HG03060 (cell line): ENCODE data around the gene DISP3.

Experiments
- ATAC-seq: cut with Tn5 transposase; IDR thresholded peaks from one replicate; pipeline ENCODE4 v1.9.1; 2021; ENCODE audit warnings: low read depth, moderate number of reproducible peaks; ENCODE audit not compliant: unreplicated experiment

DISP3 gene

DNA sequence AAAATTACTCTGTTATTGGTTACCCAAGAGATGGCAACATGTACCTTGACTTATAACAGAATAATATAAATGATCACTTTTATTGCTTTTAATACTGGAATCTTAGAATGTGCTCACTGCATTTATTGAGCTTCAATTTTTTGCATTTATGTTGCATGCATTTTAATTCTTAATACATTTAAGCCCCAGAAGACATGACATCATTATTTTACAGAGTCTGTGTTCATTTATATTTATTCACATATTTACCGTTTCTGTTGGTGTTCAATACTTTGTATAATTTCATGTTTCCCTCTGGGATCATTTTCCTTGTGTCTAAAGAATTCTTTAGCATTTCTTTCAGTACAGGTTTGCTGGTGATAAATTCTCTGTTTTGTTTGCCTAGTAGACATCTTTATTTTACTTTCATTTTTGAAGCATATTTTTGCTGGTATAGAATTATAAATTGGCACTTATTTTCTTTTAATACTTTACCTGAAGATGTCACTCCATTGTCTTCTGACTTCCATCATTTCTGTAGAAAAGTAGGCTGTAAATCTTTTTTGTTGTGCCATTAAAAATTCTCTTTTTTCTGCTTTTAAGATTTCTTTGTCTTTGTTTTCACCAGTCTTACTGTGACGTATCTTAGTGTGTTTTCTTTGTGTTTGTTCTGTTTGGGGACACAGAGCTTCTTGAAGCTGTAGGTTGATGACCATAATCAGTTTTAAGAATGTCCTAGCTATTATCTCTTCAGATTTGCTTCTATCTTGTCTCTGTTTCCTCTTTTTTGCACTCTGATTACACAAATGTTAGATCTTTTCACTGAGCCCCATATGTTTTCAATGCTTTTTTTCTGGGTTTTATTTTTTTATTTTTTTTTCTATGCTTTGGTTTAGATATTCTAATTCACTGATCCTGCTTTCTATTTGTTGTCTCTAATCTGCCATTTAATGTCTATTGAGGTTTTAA is 26.9 kb downstream of the DISP3 start:
- ATAC-seq, result no peak

DNA sequence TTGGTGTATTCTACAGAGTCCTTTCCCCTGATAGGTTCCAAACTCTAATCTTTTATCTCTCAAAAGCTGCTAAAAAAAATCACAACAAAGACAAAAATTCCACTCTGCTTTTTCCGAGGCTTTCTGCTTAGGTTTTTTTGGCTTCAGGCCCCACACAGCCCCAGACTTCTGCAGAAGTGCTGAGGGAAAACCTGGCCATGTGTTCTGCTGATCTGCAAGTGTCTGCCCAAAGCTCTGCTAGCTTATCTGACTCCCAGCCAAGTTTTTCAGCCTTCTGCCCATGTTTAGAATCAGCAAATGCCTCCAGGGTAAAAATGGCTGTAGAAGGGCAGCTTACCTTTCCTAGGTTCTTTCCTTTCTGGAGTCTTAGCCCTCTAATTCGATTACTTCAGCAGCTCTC is 28.4 kb downstream of the DISP3 start:
- no peak for ATAC-seq

GRCh38 chr1:11513681-11514080 is 34.7 kb downstream of the DISP3 start:
- ATAC-seq, result no peak

GRCh38 chr1:11514366-11514765 is 35.4 kb downstream of the DISP3 start:
- no peak for ATAC-seq

- no peak for ATAC-seq
Measured at GRCh38 chr1:11515368-11516300, 36.7 kb downstream of the DISP3 start.

DNA sequence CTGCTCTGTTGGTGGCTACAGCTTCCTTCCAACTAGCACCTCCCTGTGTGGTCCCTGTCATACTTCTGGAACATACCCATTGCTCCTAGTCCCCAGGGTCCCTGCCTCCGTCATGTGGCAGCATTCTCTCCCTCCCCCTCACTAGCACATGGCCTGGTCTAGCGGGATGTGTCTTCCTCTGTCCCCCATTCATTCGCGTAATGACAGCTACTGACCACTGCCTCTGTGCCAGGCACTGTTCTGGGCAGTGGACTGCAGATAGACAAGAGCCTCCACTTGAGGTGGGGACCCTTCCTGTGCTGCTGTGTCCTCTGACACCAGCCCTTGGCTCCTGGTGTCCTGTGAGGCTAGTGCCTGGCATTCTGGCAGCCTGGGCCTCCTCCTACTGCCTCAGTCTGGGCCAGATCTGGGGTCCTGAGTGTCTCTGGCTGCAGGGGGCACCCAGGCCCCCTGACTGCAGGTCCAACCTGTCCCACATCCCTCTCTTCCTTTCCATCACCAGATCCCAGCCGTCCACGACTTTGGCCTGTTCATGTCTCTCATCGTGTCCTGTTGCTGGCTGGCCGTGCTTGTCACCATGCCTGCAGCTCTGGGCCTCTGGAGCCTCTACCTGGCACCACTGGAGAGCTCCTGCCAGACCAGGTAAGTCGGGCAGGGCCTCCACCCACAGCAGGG is 38.1 kb downstream of the DISP3 start:
- no peak for ATAC-seq

DNA sequence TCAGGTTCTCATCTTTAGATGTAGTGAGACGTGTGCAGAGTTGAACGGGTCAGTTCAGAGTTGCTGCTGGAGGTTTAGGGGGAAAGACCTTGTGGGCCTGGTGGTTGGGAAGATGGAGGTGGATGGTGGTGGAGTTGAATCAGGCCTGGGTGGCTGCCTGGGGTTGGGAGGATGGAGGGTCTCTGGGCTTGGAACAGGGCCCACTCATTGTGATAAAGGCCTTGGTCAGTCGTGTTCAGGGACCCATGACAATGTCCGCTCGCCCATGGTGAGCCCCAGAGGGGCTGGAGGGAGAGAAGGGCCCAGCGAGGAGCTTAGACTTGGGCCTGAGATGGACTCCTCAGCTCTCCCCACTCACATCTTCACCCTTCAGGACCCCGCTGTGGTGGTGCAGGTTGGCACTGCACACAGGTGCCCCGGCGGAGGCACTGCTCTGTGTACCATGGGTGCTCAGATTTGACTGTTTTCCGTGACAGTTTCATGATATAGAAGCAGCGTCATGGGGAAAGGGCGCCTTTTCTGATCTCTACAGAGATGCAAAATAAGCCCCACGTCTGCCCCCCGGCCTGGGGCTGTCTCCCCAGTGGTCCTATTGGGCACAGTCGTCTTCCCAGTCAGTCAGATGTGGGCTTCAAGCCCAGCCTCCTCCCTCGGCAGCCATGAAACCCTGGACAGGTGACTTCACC is 39.2 kb downstream of the DISP3 start:
- ATAC-seq, result no peak

DNA sequence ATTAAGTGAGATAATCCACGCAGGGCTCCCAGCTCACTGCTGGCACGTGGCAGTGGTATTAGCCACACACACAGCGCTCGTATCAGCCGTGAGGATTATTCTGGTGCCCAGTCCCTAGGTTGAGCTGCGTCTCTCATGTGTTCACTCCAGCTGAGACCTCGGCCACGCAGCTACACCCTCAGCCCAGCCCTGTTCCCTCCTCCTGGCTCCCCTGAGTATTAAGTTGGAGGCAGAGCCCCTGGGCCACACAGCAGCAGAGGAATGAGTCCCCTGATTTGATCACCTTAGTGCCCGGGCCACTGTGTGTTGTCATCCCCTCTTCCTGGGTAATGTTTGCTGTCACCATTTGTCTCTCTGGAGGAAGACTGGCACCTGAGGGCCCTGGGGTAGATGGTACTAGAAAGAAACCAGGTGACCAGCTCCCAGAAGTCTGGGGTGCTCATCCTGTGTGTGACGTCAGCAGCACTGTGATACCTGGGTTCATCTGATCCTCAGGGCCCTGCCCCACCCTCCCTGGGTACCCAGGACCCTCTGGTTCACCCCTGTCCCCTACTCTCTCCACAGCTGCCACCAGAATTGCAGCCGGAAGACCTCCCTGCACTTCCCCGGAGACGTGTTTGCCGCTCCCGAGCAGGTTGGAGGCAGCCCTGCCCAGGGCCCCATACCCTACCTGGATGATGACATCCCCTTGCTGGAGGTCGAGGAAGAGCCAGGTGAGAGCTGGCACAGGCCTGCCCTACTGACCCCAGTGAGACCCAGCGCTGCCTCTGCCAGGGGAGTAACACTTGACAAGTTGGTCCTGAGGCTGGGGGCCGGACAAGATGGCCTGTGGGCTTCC is 40.1 kb downstream of the DISP3 start:
- ATAC-seq, result no peak

- no peak for ATAC-seq
Measured at GRCh38 chr1:11519629-11520031, 40.7 kb downstream of the DISP3 start.

GRCh38 chr1:11520531-11521233 is 41.7 kb downstream of the DISP3 start:
- no peak for ATAC-seq

- ATAC-seq, result no peak
Measured at GRCh38 chr1:11521582-11522399, 42.8 kb downstream of the DISP3 start.

DNA sequence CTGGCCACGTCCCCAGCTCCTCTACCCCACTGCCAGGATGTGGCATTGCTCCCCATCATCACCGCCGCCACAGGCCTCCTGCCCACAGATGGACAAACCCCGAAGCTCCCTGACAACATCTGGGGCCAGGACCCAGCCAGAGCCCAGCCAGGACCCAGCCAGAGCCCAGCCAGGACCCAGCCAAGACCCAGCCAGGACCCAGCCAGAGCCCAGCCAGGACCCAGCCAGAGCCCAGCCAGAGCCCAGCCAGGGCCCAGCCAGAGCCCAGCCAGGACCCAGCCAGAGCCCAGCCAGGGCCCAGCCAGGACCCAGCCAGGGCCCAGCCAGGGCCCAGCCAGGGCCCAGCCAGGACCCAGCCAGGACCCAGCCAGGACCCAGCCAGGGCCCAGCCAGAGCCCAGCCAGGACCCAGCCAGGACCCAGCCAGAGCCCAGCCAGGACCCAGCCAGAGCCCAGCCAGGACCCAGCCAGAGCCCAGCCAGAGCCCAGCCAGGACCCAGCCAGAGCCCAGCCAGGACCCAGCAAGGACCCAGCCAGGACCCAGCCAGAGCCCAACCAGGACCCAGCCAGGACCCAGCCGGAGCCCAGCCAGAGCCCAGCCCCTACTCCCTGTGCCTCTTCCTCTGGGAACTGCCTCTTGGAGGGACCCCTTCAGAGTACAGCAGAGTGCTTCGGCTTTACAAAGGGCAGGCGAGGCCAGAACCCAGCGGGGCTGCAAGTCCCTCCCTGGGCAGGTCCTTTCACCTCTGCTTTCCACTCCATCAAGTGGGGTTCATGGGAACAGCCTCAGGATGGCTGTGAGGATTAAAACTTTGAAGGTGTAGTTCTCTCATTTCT is 43.7 kb downstream of the DISP3 start:
- no peak for ATAC-seq

- ATAC-seq, result no peak
Measured at GRCh38 chr1:11523261-11523660, 44.3 kb downstream of the DISP3 start.

- ATAC-seq, result no peak
Measured at GRCh38 chr1:11523746-11524464, 45.0 kb downstream of the DISP3 start.

DNA sequence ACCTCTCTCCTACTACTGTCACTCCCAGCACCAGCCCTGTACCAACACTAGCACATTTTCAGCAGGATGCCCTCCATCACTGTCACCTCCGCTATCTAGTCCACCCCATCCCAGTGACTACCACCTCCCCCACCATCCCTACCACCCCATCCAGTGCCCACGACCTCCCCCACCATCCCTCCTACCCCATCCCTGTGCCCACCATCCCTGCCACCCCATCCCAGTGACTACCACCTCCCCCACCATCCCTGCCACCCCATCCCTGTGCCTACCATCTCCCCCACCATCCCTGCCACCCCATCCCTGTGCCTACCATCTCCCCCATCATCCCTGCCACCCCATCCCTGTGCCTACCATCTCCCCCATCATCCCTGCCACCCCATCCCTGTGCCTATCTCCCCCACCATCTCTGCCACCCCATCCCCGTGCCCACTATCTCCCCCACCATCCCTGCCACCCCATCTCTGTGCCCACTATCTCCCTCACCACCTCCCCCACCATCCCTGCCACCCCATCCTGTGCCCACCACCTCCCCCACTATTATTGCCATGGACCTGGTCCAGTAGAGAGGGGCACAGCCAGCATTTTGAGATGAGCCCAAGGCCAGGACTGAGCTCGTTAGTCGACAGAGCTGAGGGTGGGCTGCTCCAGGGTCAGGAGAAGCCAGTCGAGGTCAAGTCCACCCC is 45.7 kb downstream of the DISP3 start:
- no peak for ATAC-seq

- ATAC-seq, result no peak
Measured at GRCh38 chr1:11525151-11525505, 46.2 kb downstream of the DISP3 start.
